MM.1S (cell line): ENCODE data around the gene ENO4.

ENCODE experiments used
- DNase-seq: peaks from one replicate; pipeline ENCODE4 v3.0.0-alpha.2; 2015
- H2AFZ ChIP-seq: fragments of 300-600 bp; sonication (generic); 2 replicates; pipeline ENCODE4 v1.6.0; 2016; ENCODE audit warnings: antibody characterized with exemption, low read length
- H3F3A ChIP-seq: fragments of 300-600 bp; sonication (generic); 2 replicates; pipeline ENCODE4 v1.6.1; 2016; ENCODE audit warnings: mild to moderate bottlenecking, antibody characterized with exemption, low read length, moderate library complexity, mixed read lengths; ENCODE audit not compliant: insufficient read depth
- H3K27ac ChIP-seq: fragments of 300-600 bp; sonication (generic); 2 replicates; pipeline ENCODE4 v1.5.1; 2016; ENCODE audit warnings: mild to moderate bottlenecking, low read length
- H3K27me3 ChIP-seq: fragments of 300-600 bp; sonication (generic); replicated peaks from 2 replicates; pipeline ENCODE4 v1.6.0; 2016; ENCODE audit warnings: low read length; ENCODE audit not compliant: insufficient read depth
- H3K36me3 ChIP-seq: fragments of 300-600 bp; sonication (generic); replicated peaks from 2 replicates; pipeline ENCODE4 v1.6.1; 2016; ENCODE audit warnings: mild to moderate bottlenecking, low read length, mixed read lengths; ENCODE audit not compliant: insufficient read depth
- H3K4me1 ChIP-seq: fragments of 300-600 bp; sonication (generic); 2 replicates; pipeline ENCODE4 v1.6.1; 2016; ENCODE audit warnings: low read length, mixed read lengths
- H3K4me2 ChIP-seq: fragments of 300-600 bp; sonication (generic); 2 replicates; pipeline ENCODE4 v1.6.0; 2016; ENCODE audit warnings: low read depth, low read length
- H3K4me3 ChIP-seq: fragments of 300-600 bp; sonication (generic); 2 replicates; pipeline ENCODE4 v1.5.1; 2016; ENCODE audit warnings: low read length, mixed read lengths
- H3K79me2 ChIP-seq: fragments of 300-600 bp; sonication (generic); 2 replicates; pipeline ENCODE4 v1.6.1; 2016; ENCODE audit warnings: mixed run types, low read length, mixed read lengths
- H3K9ac ChIP-seq: fragments of 300-600 bp; sonication (generic); 2 replicates; pipeline ENCODE4 v1.6.1; 2016; ENCODE audit warnings: low read length, mixed read lengths
- H3K9me2 ChIP-seq: fragments of 300-600 bp; sonication (generic); replicated peaks from 2 replicates; pipeline ENCODE4 v1.6.1; 2016; ENCODE audit warnings: mild to moderate bottlenecking, low read length, mixed read lengths; ENCODE audit not compliant: insufficient read depth
- H3K9me3 ChIP-seq: fragments of 300-600 bp; sonication (generic); replicated peaks from 2 replicates; pipeline ENCODE4 v1.6.1; 2016; ENCODE audit warnings: mild to moderate bottlenecking, low read length, mixed read lengths; ENCODE audit not compliant: insufficient read depth
- H4K20me1 ChIP-seq: fragments of 300-600 bp; sonication (generic); 2 replicates; pipeline ENCODE4 v1.6.1; 2016; ENCODE audit warnings: mild to moderate bottlenecking, low read length, moderate library complexity, mixed read lengths; ENCODE audit not compliant: insufficient read depth
- CTCF ChIP-seq: fragments of 300-600 bp; sonication (generic); IDR thresholded peaks from 2 replicates; pipeline ENCODE4 v1.5.1; 2016; ENCODE audit warnings: antibody characterized with exemption, low read length, mixed read lengths
- EZH2 ChIP-seq: fragments of 300-600 bp; sonication (generic); optimal IDR thresholded peaks from 2 replicates; pipeline ENCODE3; 2017; ENCODE audit warnings: low read depth, mild to moderate bottlenecking, antibody characterized with exemption, low read length, mixed read lengths
- EZH2phosphoT487 ChIP-seq: fragments of 300-600 bp; sonication (generic); IDR thresholded peaks from 2 replicates; pipeline ENCODE4 v1.6.1; 2018; ENCODE audit warnings: antibody characterized with exemption, low read length

ENO4 gene

GRCh38 chr10:116918583-116918982 lies 69.3 kb downstream of the ENO4 start:
- Histone ChIP-seq H3K9me2 (no peaks in the 10 kb centered on the region), H3K79me2 (no peaks in the 10 kb centered on the region)

GRCh38 chr10:116919164-116919563 lies 69.9 kb downstream of the ENO4 start:
- DNase-seq = no peak
- H4K20me1 ChIP-seq = no peaks in the 10 kb centered on the region
- H3K27ac ChIP-seq = no peak overlapping the region
- H3F3A ChIP-seq = no peaks in the 10 kb centered on the region
- H3K36me3 ChIP-seq = no peaks in the 10 kb centered on the region
- no peaks in the 10 kb centered on the region for H3K4me1 ChIP-seq
- no peak overlapping the region for H3K4me2 ChIP-seq
- H3K4me3 ChIP-seq = no peak overlapping the region
- H2AFZ ChIP-seq = no peak overlapping the region
- no peaks in the 10 kb centered on the region for H3K79me2 ChIP-seq
- H3K9me3 ChIP-seq = no peaks in the 10 kb centered on the region
- no peaks in the 10 kb centered on the region for H3K9me2 ChIP-seq
- no peaks in the 10 kb centered on the region for H3K27me3 ChIP-seq
- no peak overlapping the region for H3K9ac ChIP-seq
- TF ChIP-seq EZH2phosphoT487 (no peak), CTCF (no peak), EZH2 (no peak)

More at GRCh38 chr10:116918583-116918982, 69.3 kb downstream of the ENO4 start:
- Histone ChIP-seq H3K9ac (no peak overlapping the region), H3K36me3 (no peaks in the 10 kb centered on the region), H3K9me3 (no peaks in the 10 kb centered on the region), H3K4me3 (no peak overlapping the region), H4K20me1 (no peaks in the 10 kb centered on the region), H3F3A (no peaks in the 10 kb centered on the region), H3K27ac (no peak overlapping the region), H3K4me1 (no peaks in the 10 kb centered on the region), H3K27me3 (no peaks in the 10 kb centered on the region), H2AFZ (no peak overlapping the region), H3K4me2 (no peak overlapping the region)
- DNase-seq = no peak
- no peak for TF ChIP-seq CTCF

- H3K4me1 ChIP-seq = no peaks in the 10 kb centered on the region
- H2AFZ ChIP-seq = no peak overlapping the region
- no peaks in the 10 kb centered on the region for H4K20me1 ChIP-seq
- no peaks in the 10 kb centered on the region for H3K9me2 ChIP-seq
- TF ChIP-seq CTCF = no peak
- H3K9me3 ChIP-seq = no peaks in the 10 kb centered on the region
- H3K9ac ChIP-seq = no peak overlapping the region
- H3K36me3 ChIP-seq = no peaks in the 10 kb centered on the region
- no peaks in the 10 kb centered on the region for H3F3A ChIP-seq
- no peak for DNase-seq
- no peaks in the 10 kb centered on the region for H3K27me3 ChIP-seq
- H3K4me3 ChIP-seq = no peak overlapping the region
- H3K27ac ChIP-seq = no peak overlapping the region
- H3K79me2 ChIP-seq = no peaks in the 10 kb centered on the region
- no peak overlapping the region for H3K4me2 ChIP-seq
Observed at GRCh38 chr10:116919706-116920105, 70.4 kb downstream of the ENO4 start.

- no peak overlapping the region for H3K9ac ChIP-seq
- no peaks in the 10 kb centered on the region for H3K9me2 ChIP-seq
- TF ChIP-seq EZH2phosphoT487 (no peak), EZH2 (no peak), CTCF (no peak)
- no peak overlapping the region for H2AFZ ChIP-seq
- no peak for DNase-seq
- H3K27ac ChIP-seq = no peak overlapping the region
- no peaks in the 10 kb centered on the region for H3K27me3 ChIP-seq
- H3K36me3 ChIP-seq = no peaks in the 10 kb centered on the region
- no peak overlapping the region for H3K4me3 ChIP-seq
- H3K4me1 ChIP-seq = no peaks in the 10 kb centered on the region
- no peaks in the 10 kb centered on the region for H3K79me2 ChIP-seq
- H3K9me3 ChIP-seq = no peaks in the 10 kb centered on the region
- H4K20me1 ChIP-seq = no peaks in the 10 kb centered on the region
- H3F3A ChIP-seq = no peaks in the 10 kb centered on the region
- no peak overlapping the region for H3K4me2 ChIP-seq
Observed at GRCh38 chr10:116925056-116925455, 75.8 kb downstream of the ENO4 start.
